Measurements from ENCODE around the gene ZNF354B. TPM values are rescaled to one million over a fixed set of nuclear protein-coding genes. Genes with fewer than 3 reads are reported as not detected.

ZNF354B gene
- total and polyA plus RNA-seq, 4 donors, result 1.9 to 8.3 (median 4.0) TPM

DNA sequence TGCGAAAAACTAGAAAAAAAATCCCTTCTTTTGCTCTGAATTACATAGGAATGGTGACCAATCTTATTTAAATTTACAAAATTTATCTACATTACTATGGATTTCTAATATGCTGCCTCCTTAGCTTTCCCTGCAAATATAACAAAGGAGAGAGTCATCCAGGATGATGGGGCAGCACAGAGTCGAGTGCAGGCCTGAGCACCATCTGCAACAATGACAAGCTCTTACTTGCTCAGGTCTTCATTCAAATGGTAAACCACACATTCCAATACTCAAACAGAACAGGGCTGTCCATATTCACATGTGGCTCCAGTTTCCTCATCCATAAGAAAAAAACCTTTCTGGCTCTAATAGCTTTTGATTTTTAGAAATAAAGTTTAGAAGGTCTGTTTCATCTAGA is 33.5 kb upstream of the ZNF354B start (continued):
- TF ChIP-seq FOXA2 (IDR thresholded peaks at IDR 0.05), result no peak
- TF ChIP-seq FOXA1 (IDR thresholded peaks at IDR 0.05), result no peak
- no peak for TF ChIP-seq HNF4A (conservative IDR thresholded peaks at IDR 0.05)
- TF ChIP-seq HNF4G (IDR thresholded peaks at IDR 0.05), result no peak
- no peak for TF ChIP-seq MAX (IDR thresholded peaks at IDR 0.05)

- no peaks in the 10 kb centered on the region for H3K4me1 ChIP-seq (ENCODE audit: control insufficient read depth in 4 of 4, insufficient read depth in 4 of 4, low read length in 3 of 4)
- WGBS, result 84% methylated on average over 4 of the region's 4 CpGs
- no peak overlapping the region for H3K27ac ChIP-seq (ENCODE audit: low read depth in 1 of 2, low read length in 2 of 2)
Observed at GRCh38 chr5:178827636-178828035, 32.1 kb upstream of the ZNF354B start.

DNA sequence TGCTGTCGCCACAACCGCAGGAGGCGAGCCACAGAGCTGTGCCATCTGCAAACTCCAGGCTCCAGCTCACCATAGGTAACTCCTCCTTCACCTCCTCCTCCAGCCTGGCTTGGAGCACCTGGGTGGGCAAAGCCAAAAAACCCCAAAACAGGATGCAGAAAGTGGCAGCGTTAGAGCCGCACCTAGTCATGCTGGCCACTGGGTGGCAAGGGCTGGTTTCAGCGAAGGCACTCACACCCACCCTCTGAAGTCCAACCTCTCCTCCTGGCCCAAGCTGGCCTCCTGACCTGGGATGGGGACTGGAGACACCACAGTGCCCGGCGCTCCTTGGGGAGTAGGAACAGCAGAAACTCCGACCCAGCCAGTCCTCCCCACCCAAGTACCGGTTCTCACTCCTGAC is 28.7 kb upstream of the ZNF354B start:
- no peak overlapping the region for H3K4me3 ChIP-seq (ENCODE audit: low read depth in 1 of 3, low read length in 3 of 3)
- TF ChIP-seq TAF1 (conservative IDR thresholded peaks at IDR 0.05) (no peak), FOXA1 (IDR thresholded peaks at IDR 0.05) (no peak), CTCF (IDR thresholded peaks at IDR 0.05; ENCODE audit: low read depth, low read length, missing input control) (no peak), JUND (IDR thresholded peaks at IDR 0.05) (no peak), GABPA (IDR thresholded peaks at IDR 0.05 in 1 of 2, conservative IDR thresholded peaks at IDR 0.05 in 1 of 2) (no peak), MAX (IDR thresholded peaks at IDR 0.05) (no peak), FOXA2 (IDR thresholded peaks at IDR 0.05) (no peak), HNF4G (IDR thresholded peaks at IDR 0.05) (no peak), RAD21 (IDR thresholded peaks at IDR 0.05) (no peak), NR2F2 (IDR thresholded peaks at IDR 0.05) (no peak), HNF4A (conservative IDR thresholded peaks at IDR 0.05) (no peak), REST (IDR thresholded peaks at IDR 0.05) (no peak), SP1 (IDR thresholded peaks at IDR 0.05) (no peak), EGR1 (IDR thresholded peaks at IDR 0.05; ENCODE audit: low read depth in 2 of 2) (no peak)
- TF ChIP-seq, protein P1, sequence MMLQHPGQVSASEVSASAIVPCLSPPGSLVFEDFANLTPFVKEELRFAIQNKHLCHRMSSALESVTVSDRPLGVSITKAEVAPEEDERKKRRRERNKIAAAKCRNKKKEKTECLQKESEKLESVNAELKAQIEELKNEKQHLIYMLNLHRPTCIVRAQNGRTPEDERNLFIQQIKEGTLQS (IDR thresholded peaks at IDR 0.05), result no peak
- TF ChIP-seq, protein P2, sequence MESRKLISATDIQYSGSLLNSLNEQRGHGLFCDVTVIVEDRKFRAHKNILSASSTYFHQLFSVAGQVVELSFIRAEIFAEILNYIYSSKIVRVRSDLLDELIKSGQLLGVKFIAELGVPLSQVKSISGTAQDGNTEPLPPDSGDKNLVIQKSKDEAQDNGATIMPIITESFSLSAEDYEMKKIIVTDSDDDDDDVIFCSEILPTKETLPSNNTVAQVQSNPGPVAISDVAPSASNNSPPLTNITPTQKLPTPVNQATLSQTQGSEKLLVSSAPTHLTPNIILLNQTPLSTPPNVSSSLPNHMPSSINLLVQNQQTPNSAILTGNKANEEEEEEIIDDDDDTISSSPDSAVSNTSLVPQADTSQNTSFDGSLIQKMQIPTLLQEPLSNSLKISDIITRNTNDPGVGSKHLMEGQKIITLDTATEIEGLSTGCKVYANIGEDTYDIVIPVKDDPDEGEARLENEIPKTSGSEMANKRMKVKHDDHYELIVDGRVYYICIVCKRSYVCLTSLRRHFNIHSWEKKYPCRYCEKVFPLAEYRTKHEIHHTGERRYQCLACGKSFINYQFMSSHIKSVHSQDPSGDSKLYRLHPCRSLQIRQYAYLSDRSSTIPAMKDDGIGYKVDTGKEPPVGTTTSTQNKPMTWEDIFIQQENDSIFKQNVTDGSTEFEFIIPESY (IDR thresholded peaks at IDR 0.05), result no peak
- no peak overlapping the region for H3K9ac ChIP-seq (ENCODE audit: low read depth in 1 of 2, low read length in 2 of 2)
- H3K4me1 ChIP-seq (ENCODE audit: control insufficient read depth in 4 of 4, insufficient read depth in 4 of 4, low read length in 3 of 4), result no peaks in the 10 kb centered on the region
- peaks cover 0 to 2% (median 0%) of the 10 kb centered on the region in 4 donors for H3K27me3 ChIP-seq (ENCODE audit: control insufficient read depth in 4 of 4, insufficient read depth in 4 of 4, low read length in 3 of 4)
- peaks cover 1 to 4% (median 2%) of the 10 kb centered on the region in 4 donors for H3K9me3 ChIP-seq (ENCODE audit: control insufficient read depth in 4 of 4, low read length in 3 of 4)
- no peak overlapping the region for H3K27ac ChIP-seq (ENCODE audit: low read depth in 1 of 2, low read length in 2 of 2)
- no peaks in the 10 kb centered on the region for H3K36me3 ChIP-seq (ENCODE audit: control insufficient read depth in 4 of 4, insufficient read depth in 3 of 4, low read depth in 1 of 4, low read length in 3 of 4)
- DNase-seq (ENCODE audit: low spot score), result no peak
- WGBS, result 88% methylated on average over 10 of the region's 10 CpGs

More at GRCh38 chr5:178827636-178828035, 32.1 kb upstream of the ZNF354B start:
- Histone ChIP-seq H3K9ac (ENCODE audit: low read depth in 1 of 2, low read length in 2 of 2) (no peak overlapping the region), H3K36me3 (ENCODE audit: control insufficient read depth in 4 of 4, insufficient read depth in 3 of 4, low read depth in 1 of 4, low read length in 3 of 4) (no peaks in the 10 kb centered on the region), H3K4me3 (ENCODE audit: low read depth in 1 of 3, low read length in 3 of 3) (no peak overlapping the region), H3K9me3 (ENCODE audit: control insufficient read depth in 4 of 4, low read length in 3 of 4) (peaks cover 0 to 3% (median 2%) of the 10 kb centered on the region in 4 donors), H3K27me3 (ENCODE audit: control insufficient read depth in 4 of 4, insufficient read depth in 4 of 4, low read length in 3 of 4) (peaks cover 0 to 2% (median 0%) of the 10 kb centered on the region in 4 donors)
- TF ChIP-seq YY1 (IDR thresholded peaks at IDR 0.05) (no peak), HNF4A (conservative IDR thresholded peaks at IDR 0.05) (no peak)
- TF ChIP-seq, protein P1 (IDR thresholded peaks at IDR 0.05), result no peak
- DNase-seq (ENCODE audit: low spot score), result no peak
